ENCODE data around the gene SPINT3. TPM values are rescaled to one million over a fixed set of nuclear protein-coding genes. Genes with fewer than 3 reads are reported as not detected.
"Not testable (repeated sequence)": the region's sequence is repeated elsewhere in the genome, so short reads cannot be mapped to it uniquely, and the experiment has no call there.

SPINT3 gene
- total RNA-seq, 1 donor from 2014 or later, result not detected

GRCh38 chr20:45507011-45507820 lies 8.2 kb downstream of the SPINT3 start:
- DNase-seq (no peak), ATAC-seq (no peak)
- intact Hi-C loops (cut with micrococcal nuclease), result no loop called here

- no peak for DNase-seq
- no peak for ATAC-seq
- intact Hi-C loops (cut with micrococcal nuclease), result no loop called here
These were observed 9.0 kb downstream of the SPINT3 start for GRCh38 chr20:45506398-45506797.

- intact Hi-C loops (cut with micrococcal nuclease), result no loop called here
- no peak for DNase-seq
- no peak for ATAC-seq
These were observed 12.0 kb downstream of the SPINT3 start for GRCh38 chr20:45503403-45503802.

GRCh38 chr20:45502561-45502960 lies 12.9 kb downstream of the SPINT3 start:
- no peak for DNase-seq
- ATAC-seq, result no peak
- intact Hi-C loops (cut with micrococcal nuclease), result no loop called here

- DNase-seq, result no peak
- no peak for ATAC-seq
These were observed 13.8 kb downstream of the SPINT3 start for GRCh38 chr20:45501600-45501999.

GRCh38 chr20:45500022-45500421 lies 15.4 kb downstream of the SPINT3 start:
- intact Hi-C loops (cut with micrococcal nuclease), result no loop called here
- no peak for DNase-seq
- no peak for ATAC-seq

More at GRCh38 chr20:45501600-45501999, 13.8 kb downstream of the SPINT3 start:
- intact Hi-C loops (cut with micrococcal nuclease), result no loop called here

GRCh38 chr20:45497971-45498494 lies 17.4 kb downstream of the SPINT3 start:
- DNase-seq (no peak), ATAC-seq (no peak)
- intact Hi-C loops (cut with micrococcal nuclease), result no loop called here

- no peak for DNase-seq
- no peak for ATAC-seq
- intact Hi-C loops (cut with micrococcal nuclease), result no loop called here
These were observed 19.3 kb downstream of the SPINT3 start for GRCh38 chr20:45496166-45496565.

- ATAC-seq, result no peak
- intact Hi-C loops (cut with micrococcal nuclease), result no loop called here
- no peak for DNase-seq
These were observed 19.9 kb downstream of the SPINT3 start for GRCh38 chr20:45495501-45495941.

- DNase-seq, result no peak
- intact Hi-C loops (cut with micrococcal nuclease), result no loop called here
These were observed 26.3 kb downstream of the SPINT3 start for GRCh38 chr20:45489083-45489531.

GRCh38 chr20:45487231-45487635 lies 28.2 kb downstream of the SPINT3 start:
- no peak for DNase-seq
- ATAC-seq, result no peak
- intact Hi-C loops (cut with micrococcal nuclease), result no loop called here

More at GRCh38 chr20:45489083-45489531, 26.3 kb downstream of the SPINT3 start:
- ATAC-seq, result no peak

GRCh38 chr20:45485388-45485787 lies 30.0 kb downstream of the SPINT3 start:
- intact Hi-C loops (cut with micrococcal nuclease), result no loop called here
- no peak for DNase-seq
- ATAC-seq, result no peak

GRCh38 chr20:45484676-45485075 lies 30.7 kb downstream of the SPINT3 start:
- DNase-seq, result no peak
- intact Hi-C loops (cut with micrococcal nuclease), result no loop called here
- no peak for ATAC-seq

GRCh38 chr20:45479822-45480221 lies 35.6 kb downstream of the SPINT3 start:
- ATAC-seq, result no peak
- intact Hi-C loops (cut with micrococcal nuclease), result no loop called here

GRCh38 chr20:45477530-45478148 lies 37.8 kb downstream of the SPINT3 start:
- intact Hi-C loops (cut with micrococcal nuclease); DNase-seq: not testable (repeated sequence)

More at GRCh38 chr20:45479822-45480221, 35.6 kb downstream of the SPINT3 start:
- DNase-seq, result no peak

GRCh38 chr20:45472286-45472685 lies 43.1 kb downstream of the SPINT3 start:
- ATAC-seq; intact Hi-C loops (cut with micrococcal nuclease); DNase-seq: not testable (repeated sequence)

More at GRCh38 chr20:45477530-45478148, 37.8 kb downstream of the SPINT3 start:
- ATAC-seq, result not testable (repeated sequence)

GRCh38 chr20:45470937-45471336 lies 44.5 kb downstream of the SPINT3 start:
- ATAC-seq, result peak; percentile 12

GRCh38 chr20:45470262-45470931 lies 45.0 kb downstream of the SPINT3 start:
- intact Hi-C loops (cut with micrococcal nuclease), result no loop called here
- ATAC-seq, result peak; percentile 84
- peak; percentile 51 for DNase-seq

More at GRCh38 chr20:45470937-45471336, 44.5 kb downstream of the SPINT3 start:
- no peak for DNase-seq
- intact Hi-C loops (cut with micrococcal nuclease), result no loop called here

Measured in left ventricle myocardium superior (tissue), 1 donor.